ENCODE results near the gene SMIM10.
A peak's percentile ranks its signal among the peaks of the same experiment; 100 is the strongest.
"Not testable (repeated sequence)": the region's sequence is repeated elsewhere in the genome, so short reads cannot be mapped to it uniquely, and the experiment has no call there.

Gene SMIM10

DNA sequence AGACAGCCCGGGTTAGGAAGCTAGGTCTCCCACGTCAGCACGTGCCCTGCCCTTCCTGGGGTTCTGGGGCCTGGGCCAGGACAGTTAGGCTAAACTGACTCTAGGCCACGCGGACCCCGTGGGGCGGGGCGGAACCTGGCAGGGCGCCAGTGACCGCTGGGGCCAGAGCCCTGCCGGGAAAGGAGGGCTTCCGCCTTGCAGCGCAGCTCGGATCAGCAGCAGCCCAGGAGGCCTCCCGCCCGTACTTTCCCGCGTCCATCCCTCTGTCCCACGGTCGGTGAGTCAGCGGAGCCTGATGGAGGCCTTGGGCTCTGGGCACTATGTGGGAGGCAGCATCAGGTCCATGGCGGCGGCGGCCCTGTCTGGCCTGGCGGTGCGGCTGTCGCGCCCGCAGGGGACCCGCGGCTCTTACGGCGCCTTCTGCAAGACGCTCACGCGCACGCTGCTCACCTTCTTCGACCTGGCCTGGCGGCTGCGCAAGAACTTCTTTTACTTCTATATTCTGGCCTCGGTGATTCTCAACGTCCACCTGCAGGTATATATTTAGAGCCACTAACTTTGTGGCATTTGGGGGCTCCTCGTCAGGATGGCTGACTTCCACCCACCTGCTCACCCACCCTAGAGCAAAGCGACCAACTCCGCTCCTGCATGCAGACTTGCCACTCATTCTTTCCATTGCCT lies at the start of gene SMIM10:
Gene SMIM10 (plus strand): TSS at position 191 of the 681 bp plus-strand sequence. CDS start 105 bp downstream, at position 296.
- DNase-seq = peak; percentile 83

DNA sequence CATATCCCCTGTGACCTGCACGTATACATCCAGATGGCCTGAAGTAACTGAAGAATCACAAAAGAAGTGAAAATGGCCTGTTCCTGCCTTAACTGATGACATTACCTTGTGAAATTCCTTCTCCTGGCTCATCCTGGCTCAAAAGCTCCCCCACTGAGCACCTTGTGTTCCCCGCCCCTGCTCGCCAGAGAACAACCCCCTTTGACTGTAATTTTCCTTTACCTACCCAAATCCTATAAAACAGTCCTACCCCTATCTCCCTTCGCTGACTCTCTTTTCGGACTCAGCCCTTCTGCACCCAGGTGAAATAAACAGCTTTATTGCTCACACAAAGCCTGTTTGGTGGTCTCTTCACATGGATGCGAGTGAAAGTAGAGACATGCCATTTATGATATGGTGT lies 44.4 kb upstream of the SMIM10 start:
- DNase-seq = not testable (repeated sequence)

DNA sequence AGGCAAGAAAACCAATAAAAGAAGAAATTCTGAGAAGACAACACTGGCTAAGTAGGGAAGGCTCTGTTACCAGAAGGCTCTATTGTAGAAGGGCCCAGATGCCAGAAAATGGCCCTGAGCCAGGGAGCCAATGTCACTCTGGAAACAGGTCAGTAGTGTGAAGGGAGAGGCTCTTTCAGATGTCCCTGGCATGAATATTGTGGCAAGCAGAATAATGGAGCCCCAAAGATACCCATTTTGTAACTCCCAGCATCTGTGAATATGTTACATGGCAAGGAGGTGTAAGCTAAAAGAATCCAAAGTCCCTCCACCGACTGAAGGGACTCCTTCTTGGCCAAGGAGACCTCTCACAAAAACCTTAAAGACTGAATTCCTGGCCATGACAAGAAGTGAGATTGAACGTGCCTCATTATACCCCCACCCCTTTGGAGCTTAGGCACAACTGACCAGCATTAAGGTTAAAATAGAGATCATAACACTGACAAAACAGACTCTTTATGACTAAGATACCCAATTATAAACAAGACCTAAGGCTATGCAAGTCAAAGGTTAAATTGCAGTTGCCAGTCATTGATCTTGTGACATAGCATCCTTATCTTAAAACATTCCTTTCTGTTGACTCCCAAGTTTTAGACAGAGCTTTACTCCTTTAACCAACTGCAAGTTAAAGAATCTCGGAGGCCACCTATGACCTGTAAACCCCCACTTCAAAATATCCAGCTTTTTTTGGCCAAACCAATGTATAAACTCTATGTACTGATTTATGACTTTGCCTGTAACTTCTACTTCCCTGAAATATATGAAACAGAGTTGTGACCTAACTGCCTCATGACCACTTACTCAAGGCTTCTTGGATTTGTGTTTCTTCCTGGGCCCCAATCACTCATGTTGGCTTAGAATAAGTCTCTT lies 42.2 kb upstream of the SMIM10 start:
- DNase-seq = no peak

DNA sequence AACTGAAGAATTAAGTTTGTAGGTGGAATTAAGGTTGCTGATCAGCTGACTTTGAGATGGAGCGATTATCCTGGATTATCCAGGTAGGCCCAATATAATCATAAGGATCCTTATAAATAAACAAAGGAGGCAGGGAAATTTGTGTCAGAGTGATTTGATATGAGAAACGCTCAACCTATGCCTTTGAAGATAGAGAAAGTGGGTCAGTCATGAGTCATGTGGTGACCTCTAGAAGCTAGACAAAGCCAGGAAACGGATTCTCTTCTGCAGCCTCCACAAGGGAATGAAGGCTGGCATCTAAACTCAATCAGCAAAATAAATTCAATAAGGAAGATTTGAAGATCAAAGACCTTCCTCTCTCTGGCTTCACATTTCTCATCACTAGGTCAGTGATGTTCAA lies 41.5 kb upstream of the SMIM10 start:
- DNase-seq = no peak

DNA sequence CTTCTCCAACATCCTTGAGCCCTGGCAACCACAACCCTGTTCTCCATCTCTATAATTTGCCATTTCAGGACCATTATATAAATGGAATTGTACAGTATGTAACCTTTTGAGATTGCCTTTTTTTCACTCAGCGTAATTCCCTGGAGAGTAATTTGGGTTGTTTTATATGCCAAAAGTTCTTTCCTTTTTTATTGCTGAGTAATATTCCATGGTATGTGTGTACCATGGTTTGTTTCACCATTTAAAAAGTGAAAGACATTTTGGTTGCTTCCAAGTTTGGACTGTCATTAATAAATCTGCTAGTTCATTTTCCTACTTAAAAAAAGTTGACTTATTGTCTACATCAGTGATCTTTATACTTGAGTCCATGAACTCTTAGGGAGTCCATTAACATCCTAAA lies 33.0 kb upstream of the SMIM10 start:
- DNase-seq = no peak

DNA sequence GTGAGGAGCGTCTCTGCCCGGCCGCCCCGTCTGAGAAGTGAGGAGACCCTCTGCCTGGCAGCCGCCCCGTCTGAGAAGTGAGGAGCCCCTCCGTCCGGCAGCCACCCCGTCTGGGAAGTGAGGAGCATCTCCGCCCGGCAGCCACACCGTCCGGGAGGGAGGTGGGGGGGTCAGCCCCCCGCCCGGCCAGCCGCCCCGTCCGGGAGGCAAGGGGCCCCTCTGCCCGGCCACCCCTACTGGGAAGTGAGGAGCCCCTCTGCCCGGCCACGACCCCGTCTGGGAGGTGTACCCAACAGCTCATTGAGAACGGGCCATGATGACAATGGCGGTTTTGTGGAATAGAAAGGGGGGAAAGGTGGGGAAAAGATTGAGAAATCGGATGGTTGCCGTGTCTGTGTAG lies 30.4 kb upstream of the SMIM10 start:
- not testable (repeated sequence) for DNase-seq

DNA sequence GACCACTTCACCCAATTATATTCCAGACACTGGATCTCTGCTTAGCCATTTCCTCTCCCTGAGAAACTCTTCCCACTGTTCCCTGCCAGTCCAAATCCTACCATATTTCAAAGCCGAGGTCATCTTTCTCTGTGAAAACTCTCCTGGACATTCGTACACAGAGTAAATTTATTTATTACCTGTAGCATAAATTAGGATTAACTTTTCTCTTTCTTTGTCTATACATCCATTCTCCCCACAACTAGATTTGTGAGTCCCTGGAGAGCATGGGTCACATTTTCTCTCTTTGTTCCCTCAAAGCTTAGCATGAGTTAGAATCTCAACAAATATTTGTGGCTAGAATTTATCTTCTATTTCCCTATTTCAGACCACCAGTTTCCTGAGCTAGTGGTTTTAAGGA lies 27.8 kb upstream of the SMIM10 start:
- no peak for DNase-seq

DNA sequence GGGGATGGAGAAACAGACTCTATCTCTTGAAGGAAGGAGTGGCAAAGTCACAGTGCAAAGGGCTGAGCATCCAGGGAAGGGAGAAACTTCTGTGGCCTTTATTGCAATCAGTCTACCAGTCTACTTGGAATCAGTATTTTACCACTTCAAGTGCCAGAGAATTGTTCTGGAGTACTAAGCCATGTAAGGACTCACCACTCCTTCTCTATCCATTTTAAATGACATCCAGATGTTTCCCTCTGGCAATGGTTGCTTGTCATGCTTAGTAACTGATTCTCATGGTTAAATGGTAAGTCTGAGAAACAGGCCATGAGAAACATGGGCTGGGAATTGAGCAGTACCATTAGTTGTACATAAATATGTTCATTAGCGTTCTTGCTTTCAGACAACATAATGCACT lies 21.1 kb upstream of the SMIM10 start:
- no peak for DNase-seq

DNA sequence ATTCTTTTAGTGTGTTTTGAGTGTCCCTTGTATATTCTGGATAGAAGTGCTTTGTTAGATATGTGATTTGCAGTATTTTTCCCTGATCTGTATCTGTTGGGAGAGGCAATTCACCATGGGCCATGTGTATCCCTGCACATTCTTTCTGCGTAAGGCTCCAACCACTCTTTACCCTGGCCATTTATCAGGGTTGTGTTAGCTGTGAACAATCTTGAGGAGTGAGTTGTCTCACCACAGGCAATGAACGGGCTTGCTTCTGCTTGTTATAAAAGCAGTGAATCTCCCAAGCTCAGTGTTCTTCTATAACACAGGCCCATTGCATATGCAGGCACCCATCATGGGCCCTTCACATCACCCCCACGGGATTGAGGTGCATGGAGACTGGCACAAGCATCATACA lies 18.9 kb upstream of the SMIM10 start:
- no peak for DNase-seq

DNA sequence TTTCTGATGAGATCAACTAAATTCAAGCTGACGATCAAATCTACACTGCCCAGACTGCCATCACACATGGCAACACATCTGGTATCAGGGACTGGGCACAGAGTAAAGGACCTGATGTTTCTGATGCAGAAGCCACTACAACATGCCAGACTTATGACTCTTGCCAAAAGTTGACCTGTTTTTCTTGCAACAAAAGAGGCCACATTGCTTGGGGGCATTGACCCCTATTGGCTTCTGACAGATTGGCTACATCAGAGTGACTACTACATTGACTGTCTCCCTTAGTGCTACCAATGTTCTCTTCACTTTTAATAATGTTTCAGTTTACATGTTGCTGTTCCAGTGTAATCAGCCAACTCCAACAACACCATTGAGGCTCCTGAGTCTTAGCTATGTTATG lies 15.3 kb upstream of the SMIM10 start:
- DNase-seq = no peak

DNA sequence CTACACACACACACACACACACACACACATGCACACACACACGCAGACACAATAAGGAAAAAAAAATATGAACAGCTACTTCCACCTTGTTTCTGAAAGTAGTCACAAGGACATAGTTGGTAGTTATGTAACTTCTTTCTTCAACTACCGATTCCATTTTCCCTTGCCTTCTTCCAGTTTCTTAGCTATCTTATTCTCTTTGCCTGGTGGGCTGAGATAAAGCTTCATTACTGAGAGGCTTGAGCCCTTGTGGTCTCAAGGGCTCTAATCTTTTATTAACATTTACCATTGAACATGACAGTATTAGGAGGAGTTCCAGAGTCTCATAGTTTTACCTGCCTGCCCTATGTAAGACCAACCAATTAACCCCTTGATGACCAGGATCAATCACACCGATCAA lies 8.9 kb upstream of the SMIM10 start:
- DNase-seq = no peak

DNA sequence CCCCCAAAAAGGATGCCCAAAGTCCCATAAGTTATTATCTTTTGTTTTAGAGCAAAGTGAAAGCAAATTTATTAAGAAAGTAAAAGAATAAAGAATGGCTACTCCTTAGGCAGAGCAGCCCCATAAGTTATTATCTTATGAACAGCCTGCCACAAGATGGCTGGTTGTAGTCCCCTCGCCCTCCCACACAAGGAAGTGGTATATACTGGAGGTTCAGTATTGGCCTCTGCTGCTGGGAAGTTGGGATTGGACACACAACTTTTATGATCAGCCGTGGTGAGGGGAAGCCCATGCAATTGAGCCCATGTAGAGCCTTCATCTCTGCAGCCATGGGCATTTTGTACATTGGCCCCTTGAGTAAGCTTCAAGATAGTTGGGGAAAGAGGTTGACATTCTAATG lies 8.0 kb upstream of the SMIM10 start:
- DNase-seq = no peak

DNA sequence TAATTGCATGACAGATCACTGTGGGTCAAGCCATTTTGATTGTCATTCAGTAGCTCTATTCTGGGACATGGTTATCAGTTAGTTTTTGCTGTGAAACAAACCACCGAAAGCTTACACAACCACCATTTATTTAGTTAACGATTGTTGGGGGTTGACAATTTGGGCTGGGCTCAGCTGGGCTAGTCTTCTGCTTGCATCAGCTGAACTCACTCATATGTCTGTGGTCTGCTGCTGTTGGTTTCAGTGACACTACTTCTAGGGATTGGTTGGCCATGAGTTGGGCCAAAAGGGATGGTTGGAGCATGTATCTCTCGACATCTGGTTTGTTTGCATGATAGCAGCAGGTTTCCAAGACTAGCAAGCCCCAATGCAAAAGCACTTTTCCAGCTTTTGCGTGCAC lies 5.3 kb upstream of the SMIM10 start:
- no peak for DNase-seq

DNA sequence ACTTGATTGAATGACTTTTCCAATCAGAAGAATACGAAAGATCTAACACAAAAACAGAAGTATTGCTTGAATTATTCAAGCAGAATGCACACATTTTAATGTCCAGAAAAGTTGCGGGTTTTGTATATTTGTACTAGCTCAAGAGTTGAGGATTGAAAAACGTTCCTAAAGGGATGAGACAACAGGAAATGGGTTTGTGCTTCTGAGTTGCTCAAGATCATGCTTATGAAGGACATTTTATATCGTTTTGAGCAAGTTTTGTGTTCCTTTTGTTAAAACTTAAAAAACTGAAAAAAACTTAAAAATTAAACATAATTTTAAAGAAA lies 353 bp upstream of the SMIM10 start:
- no peak for DNase-seq

DNA sequence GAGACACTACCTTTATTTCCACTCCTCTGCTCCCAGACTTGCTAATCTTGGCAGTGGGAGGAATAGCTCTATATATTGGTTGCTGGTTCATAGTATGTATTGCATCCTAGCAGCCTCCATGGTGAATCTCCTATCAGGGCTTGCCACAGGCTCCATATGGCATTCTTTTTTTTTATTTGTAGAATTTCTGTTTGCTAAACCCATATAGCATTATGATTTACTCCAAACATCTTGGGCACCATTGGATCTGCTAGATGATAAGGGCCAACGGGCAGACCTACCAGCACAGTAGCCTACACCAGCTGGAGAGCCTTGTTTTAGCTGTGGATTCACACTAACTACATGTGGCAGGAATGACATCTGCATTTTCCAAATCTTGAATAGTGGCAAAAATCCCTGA lies 6.9 kb downstream of the SMIM10 start:
- no peak for DNase-seq

DNA sequence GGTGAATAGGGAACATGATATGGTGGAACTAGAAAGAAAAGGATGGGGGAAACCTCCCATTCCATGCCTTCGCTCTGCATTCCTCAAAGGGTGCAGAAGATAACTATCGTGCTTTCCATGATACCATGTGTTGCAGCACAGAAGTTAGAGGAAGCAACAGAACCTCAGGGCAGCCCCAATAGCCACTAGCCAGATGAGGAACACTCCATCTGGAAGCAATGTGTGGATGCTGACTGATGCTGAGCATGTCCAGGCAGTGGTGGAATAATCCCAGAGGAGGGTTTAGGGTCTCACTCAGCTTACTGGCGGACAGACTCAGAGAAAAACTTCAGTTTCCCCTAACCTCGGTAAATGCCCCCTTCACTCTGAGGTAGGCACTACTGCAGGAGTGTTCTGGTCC lies 7.5 kb downstream of the SMIM10 start:
- DNase-seq = no peak

DNA sequence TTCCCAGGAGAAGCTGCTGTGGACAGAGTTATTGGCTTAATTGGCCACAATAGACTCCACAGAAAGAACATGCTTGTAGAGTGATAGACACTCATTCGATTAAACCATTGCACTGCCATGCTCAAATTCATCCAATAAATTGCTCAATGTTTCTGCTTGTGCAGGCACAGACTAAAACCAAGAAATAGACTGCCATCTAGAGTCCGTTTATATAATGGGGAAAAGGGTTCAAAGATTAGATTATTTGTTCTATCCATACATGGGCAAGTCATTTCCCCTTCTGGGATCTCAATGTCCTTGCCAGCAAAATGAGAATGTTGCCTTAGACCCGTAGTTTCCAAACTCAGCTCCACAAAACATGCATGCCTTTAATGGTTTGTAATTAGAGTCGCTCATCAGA lies 8.7 kb downstream of the SMIM10 start:
- DNase-seq = no peak

DNA sequence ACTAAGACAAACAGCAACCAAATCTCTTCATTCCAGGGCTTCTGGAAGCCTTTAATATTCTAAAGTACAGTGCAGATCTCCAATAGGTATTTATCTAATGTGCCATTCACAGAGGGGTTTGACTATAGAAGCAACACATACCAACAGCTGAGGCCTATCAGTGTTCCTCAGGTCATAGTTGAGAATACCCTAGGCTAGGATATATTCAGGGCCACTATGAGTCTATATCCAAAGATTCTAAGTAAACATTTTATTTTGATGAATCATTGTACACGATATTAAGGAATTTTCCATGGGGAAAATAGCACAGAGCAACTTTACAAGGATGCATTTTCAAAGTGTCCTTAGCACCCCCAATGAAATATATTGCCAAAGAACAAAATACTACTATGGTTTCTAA lies 9.7 kb downstream of the SMIM10 start:
- DNase-seq = no peak

DNA sequence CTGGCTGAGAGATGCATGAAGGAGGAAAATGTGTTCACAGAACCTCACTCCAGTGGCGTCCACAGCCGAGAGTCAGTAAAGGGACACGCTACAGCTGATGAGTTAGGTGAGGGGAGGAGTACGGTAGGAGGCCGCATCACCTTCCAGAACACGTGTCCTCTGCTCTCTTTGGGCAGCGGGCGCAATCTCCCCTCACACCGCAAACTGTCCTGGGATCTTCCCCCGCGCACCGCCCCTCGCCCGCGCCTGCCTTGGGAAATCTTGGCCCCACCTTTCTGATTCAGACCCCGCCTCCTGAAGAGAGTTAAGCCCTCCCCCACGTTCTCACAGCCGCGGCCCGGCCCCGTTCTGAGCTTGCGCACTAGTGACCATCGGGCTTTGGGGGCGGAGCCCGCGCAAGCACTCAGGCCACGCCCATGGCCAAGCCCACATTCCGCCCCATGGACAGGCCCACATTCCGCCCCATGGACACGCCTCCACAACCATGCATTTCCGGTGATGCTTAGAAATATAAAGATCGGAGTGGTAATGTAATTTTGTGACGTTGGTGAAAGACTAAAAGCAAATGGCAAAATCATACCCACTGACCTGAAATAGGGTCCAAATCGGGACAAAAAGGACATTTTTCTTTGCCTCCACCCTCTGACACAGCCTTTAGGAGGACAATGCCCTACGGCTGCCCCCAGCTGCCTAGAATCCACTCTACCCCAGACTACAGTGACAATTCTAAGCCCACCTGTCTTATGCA lies 13.3 kb downstream of the SMIM10 start:
- DNase-seq = peak; percentile 93

DNA sequence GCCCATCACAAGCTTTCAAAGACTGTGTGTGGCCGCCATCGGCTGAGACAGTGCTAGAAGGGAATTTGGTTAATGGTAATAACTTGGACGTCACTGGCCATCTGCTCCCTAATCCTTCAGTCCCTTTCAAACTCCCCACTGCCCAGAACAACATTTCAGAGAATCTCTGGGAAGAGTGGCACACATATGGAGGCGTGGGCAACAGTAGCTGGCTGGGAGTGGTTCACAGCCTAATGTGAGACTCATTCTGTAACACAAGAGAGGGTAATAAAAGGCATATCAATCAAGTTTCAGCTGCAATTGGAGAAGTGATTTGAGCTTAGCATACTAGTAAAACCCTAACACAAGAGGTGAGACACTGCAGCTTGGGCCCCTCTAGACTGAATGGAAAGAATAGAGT lies 15.4 kb downstream of the SMIM10 start:
- no peak for DNase-seq

DNA sequence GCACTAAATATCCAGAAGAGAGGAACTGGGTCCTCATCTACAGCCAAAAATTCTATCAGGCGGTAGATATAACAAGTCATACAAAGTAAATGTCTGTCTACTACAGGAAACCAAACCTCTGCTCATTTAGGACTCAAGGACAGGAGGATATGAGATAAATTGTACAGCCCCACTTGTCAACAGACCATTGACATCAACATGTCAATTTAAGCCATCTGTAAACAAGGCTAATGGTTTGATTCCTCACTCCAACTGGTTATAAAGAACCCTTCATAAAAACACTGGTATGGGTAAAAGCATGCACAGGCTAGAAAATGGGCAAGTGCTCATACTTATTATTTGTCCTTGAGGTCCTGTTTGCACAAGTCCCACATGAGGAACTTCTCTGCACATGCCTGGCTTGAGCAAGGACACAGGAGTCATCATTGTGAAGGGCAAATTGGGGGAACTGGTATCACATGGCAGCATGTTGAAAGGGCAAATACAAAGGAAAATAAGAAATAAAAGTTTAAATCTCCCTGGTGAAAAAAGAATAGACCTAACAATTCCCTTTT lies 18.3 kb downstream of the SMIM10 start:
- no peak for DNase-seq

DNA sequence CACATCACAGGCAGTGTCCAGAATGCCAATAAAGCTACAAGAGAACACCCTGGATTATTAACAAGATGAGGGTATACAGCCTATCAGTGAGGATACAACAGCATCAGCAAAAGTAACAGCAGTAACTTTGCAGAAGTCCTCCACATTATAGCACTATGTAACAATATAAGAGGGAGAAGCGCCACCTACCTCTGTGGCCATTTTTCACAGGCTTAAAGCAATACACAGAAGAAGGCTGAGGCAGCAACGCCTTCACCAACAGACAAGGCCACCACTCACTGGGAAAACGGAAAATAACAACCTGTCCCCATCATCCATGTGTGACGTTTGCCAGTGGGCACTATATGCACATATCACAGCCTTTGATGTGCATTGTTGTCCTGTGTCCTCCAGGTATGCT lies 19.0 kb downstream of the SMIM10 start:
- DNase-seq = no peak

DNA sequence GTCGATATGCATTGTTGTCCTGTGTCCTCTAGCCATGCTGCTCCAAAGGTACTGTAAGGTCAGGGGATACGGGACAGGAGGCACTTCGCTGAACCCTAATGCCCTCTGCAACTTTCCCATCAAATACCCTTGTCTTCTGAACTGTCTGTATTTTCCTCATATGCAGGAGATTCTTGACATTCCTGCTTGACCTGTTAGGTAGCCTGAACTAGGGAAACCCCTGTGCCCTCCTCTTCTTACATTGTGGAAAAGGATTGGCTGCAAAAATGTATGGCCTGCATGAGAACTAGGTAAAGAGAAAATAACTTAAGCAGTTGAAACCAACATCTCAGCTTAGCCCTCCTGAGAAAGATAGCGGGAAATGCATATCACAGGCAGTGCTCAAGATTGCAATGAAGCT lies 20.1 kb downstream of the SMIM10 start:
- no peak for DNase-seq
